Measurements from ENCODE around the gene PPP1CB.
"Not testable (repeated sequence)": the region's sequence is repeated elsewhere in the genome, so short reads cannot be mapped to it uniquely, and the experiment has no call there.

The PPP1CB gene

DNA sequence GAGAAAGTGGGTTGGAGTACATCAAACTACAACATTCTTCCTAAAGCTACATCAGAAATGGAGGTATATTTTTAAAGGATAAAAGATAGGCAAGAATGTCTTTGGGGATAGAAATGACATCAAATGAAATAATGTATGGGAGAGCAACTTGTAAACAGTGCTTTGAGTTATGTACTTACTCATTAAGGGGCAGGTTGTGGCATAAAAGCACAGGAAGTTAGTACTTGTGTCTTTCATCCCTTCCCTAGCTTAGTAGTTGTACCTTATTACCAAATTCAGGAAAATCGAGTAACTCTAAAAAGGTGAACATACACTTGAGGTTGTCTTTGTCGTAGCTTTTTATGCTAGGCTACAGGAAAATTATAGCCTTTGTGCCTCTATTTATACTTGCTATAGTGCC is 28.9 kb downstream of the PPP1CB start:
- DNase-seq: no peak

- DNase-seq: no peak
Measured at GRCh38 chr2:28782423-28782822, 30.8 kb downstream of the PPP1CB start.

GRCh38 chr2:28784570-28784969 is 32.9 kb downstream of the PPP1CB start:
- not testable (repeated sequence) for DNase-seq

DNA sequence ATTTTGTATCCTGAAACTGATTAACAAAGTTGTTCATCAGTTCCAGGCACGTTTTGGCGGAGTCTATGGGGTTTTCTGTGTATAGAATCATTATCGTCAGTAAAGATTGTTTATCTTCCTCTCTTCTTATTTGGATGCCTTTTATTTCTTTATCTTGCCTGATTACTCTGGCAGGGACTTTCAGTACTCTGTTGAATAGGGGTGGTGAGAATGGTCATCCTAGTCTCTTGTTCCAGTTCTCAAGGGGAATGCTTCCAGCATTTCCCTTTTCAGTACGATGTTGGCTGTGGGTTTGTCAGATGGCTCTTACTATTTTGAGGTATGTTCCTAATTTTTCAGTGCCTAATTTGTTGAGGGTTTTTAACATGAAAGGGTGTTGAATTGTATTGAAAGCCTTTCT is 45.0 kb downstream of the PPP1CB start:
- DNase-seq: no peak

DNA sequence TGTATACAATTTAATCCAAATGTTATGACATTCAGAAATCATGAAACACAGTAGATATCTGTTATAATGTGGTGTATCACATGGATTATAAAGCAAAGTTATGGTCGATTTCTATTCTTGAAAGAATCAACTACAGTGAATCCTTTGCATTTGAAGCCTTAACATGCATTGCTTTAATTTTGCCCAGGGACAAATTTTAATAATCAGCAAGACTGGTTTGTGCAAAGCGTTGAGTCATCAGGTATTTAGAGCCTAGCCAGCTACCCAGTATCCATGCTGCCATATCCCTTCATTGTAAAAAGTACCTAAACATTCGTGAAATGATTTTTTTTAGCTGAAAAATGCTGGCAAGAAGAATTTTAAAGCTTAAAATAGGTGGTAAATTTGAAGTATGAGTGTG is 50.1 kb downstream of the PPP1CB start:
- no peak for DNase-seq

DNA sequence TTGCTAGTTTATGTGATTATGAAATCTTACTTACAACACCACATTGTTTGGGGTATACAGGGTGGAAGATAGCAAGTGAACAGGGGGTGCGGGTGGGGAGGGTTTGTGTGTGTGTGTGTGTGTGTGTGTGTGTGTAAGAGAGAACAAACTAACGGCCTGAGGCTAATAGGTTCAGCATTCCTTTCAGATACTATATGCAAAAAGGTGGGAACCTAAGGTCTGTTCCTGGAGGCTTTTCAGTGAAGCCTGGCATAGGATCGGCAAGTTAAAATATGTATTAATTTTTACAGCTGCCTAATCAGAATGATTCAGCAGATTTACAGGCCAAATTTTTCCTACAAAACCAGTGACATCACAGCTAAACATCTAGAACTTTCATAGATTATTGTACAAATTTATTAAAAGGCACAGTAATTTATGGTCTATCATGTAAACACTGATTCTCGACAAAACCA is 51.4 kb downstream of the PPP1CB start:
- no peak for DNase-seq

GRCh38 chr2:28809927-28810326 is 58.3 kb downstream of the PPP1CB start:
- no peak for DNase-seq

DNA sequence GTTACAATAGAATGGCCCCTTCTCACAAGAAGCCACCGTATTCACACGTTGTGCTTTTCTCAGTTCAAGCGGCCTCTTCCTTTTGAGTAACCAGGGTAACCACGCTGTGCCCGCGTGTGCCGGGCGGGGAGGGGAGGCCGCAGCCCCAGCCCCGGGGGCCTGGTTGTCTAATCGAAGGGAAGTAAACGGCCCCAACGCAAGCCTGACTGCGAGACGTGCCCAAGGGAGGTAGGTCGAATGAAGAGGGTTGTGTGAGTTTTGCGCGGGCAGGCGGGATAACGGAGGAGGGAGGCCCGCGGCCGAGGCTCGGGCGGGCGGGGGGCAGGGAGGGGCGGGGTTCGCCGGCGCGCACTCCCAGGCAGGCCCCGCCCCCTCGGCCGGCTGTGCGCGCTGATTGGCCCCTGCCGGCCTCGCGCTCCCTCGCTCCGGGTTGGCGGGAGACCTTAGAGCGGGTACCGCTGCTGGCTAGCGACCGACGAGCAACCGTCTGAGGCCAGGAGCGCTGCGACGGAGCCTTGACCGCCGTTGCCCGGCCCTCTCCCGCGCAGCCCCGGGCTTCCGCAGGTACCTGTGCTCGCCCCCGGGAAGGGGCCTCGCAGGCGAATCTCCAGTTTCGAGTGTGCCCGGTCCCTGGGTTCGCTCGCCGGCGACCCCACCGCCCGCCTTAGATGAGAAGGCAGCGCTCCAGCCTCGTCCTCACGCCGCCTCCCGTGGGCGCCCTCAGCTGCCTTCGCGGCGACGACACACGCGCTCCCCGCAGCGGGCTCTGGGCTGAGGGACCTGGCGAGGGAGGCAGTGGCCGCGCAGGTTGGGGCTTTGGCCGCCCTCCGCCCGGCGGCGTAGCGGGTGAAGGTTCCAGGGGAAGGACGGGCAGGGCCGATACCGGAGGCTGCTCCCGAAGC is 59.0 kb downstream of the PPP1CB start, which contains the start of gene SPDYA:
Gene SPDYA (plus strand): TSS at position 451 of the 902 bp plus-strand sequence. CDS start 5,181 bp downstream, outside the sequence.
- peak; percentile 65 for DNase-seq

DNA sequence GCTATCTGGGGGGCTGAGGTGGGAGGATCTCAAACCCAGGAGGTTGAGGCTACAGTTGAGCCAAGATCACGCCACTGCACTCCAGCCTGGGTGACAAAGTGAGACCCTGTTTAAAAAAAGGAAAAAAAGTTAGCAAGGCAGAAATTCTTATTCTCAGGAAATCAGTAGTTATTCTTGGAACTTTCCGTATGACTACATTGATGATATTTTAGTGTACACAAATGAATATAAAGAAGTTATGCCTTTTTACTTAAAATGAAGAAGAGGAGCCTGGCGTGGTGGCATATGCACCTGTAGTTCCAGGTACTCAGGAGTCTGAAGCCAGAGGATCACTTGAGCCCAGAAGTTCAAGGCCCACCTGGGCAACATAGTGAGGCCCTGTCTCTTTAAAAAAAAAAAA is 66.4 kb downstream of the PPP1CB start:
- DNase-seq: no peak

GRCh38 chr2:28821295-28821958 is 69.8 kb downstream of the PPP1CB start:
- peak; percentile 19 for DNase-seq

GRCh38 chr2:28822036-28822435 is 70.4 kb downstream of the PPP1CB start:
- DNase-seq: no peak

DNA sequence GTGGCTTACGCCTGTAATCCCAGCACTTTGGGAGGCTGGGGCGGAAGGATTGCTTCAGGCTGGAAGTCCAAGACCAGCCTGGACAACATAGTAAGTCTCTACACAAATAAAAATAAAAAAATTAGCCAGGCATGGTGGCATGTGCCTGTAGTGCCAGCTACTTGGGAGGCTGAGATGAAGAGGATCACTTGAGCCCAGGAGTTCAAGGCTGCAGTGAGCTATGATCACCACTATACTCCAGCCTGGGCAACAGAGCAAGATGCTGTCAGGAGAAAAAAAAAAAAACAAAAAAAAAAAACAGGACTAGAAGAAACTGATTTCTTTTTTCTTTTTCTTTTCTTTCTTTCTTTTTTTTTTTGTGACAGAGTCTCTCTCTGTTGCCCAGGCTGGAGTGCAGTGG is 72.6 kb downstream of the PPP1CB start:
- DNase-seq: no peak

- no peak for DNase-seq
Measured at GRCh38 chr2:28824870-28825269, 73.2 kb downstream of the PPP1CB start.

DNA sequence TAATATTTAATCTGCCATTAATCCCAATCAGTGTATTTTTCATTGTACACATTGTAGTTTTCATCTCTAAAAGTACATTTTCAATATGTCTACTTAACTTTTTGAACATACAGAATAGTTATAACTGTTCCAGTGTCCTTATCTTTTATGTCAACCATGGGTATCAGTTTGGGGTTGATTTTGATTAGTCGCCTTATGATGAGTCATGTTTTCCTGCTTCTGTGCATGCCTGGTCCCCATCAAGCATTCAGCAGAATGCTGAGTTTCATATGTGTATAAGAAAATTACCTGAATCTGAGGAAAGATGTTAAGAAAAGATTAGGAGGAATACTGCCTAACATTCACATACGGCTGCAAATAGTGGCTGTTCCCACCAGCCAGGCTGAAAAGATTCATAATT is 76.8 kb downstream of the PPP1CB start:
- DNase-seq: no peak

DNA sequence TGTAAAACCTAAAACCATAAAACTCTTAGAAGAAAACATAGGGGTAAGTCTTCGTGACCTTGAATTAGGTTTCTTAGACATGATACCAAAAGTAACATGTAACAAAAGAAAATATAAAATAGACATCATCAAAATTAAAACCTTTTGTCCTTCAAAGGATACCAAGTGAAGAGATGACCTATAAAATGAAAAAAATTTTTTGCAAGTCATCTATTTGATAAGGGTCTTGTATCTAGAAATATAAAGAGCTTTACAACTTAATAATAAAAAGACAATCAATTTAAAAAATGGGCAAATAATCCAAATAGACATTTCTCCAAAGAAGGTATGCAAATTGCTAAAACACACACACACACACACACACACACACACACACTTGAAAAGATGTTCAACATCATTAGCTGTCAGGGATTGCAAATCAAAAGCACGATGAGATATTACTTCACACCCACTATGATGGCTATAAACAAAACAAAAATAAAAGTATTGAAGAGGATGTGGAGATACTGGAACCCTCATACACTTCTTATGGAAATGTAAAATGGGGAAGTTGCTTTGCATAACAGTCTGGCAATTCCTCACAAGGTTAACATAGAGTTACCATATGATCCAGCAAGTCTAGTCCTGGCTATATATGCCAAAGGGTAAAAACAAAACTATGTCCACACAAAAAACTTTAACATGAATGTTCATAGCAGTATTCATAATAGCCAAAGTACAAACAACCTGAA is 82.3 kb downstream of the PPP1CB start:
- DNase-seq: peak; percentile 52

DNA sequence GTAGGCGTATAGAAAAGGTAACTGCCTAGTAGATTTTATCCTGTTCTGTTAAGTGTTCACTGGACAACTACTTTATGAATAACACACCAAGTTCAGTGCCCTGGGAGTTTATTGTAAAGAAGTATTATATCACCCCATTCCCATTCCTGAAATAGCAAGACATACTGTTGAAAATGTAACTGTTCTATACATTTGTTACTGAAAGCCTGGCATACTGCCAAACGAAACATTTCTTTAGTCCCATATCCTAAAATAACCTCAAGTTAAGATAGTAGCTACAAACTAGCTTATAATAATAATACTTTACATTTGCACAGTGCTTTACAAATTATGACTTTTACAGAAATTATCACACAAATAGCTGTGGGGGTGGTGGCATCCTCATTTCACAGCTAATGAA is 84.2 kb downstream of the PPP1CB start:
- DNase-seq: no peak

- no peak for DNase-seq
Measured at GRCh38 chr2:28838971-28839370, 87.3 kb downstream of the PPP1CB start.

- DNase-seq: no peak
Measured at GRCh38 chr2:28842042-28842441, 90.4 kb downstream of the PPP1CB start.
